HG02973 (cell line): ENCODE measurements around the gene TENT4A.

ENCODE experiments used
- ATAC-seq: cut with Tn5 transposase; IDR thresholded peaks from one replicate; pipeline ENCODE4 v1.9.1; 2021; ENCODE audit warnings: moderate library complexity; ENCODE audit not compliant: unreplicated experiment

TENT4A gene

GRCh38 chr5:6749026-6749716, 35.9 kb downstream of the TENT4A start:
- no peak for ATAC-seq

- ATAC-seq, result no peak
Observed at GRCh38 chr5:6750142-6750840, 37.1 kb downstream of the TENT4A start.

DNA sequence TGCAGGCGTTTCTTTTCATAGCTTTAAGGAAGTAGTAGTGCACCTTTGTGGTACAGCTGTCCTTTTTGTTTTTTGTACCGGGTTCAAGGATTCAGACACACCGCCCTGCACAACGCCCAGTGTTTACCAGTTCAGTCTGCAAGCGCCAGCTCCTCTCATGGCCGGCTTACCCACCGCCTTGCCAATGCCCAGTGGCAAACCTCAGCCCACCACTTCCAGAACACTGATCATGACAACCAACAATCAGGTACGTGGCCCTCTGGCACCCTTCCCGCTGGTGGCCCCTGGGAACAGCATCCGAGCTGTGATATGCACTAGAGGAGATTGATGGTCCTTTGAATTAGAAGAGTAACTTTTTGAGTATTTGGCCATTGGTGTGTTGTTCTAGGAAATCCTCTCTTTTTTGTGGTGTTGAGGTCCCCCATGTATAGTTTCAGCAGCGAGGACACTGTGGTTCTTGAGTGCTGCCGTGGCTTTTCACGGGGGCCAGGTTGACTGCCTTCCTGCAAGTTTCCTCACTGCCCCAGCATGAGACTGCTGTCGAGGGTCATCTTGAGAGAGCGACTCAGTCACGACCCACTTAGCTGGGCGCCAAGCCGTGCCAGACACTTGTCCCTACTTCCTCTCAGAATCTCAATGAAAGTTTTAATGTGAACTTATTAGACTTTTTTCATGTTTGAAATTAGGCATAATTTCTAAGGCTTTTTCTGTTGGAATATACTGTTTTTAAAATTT, 37.9 kb downstream of the TENT4A start:
- no peak for ATAC-seq

GRCh38 chr5:6752236-6752635, 39.0 kb downstream of the TENT4A start:
- ATAC-seq, result no peak

- no peak for ATAC-seq
Observed at GRCh38 chr5:6752782-6753181, 39.5 kb downstream of the TENT4A start.

DNA sequence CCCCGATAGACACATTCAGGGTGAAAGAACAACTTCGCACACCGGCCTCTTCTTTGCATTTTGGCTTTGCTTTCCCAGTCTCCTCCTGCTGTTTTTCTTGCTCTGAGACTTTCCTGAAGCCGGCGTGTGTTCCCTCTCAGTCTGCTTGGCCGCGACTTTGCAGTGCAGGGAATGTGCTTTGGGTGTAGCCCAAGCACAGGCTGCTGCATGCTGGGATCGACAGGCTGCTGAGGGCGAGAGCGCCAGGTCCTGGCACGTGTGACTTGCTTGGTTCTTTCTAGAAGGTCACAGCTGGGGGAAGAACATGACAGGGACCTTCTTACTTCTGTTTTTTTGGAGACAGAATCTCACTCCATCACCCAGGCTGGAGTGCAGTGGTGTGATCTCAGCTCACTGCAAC, 40.6 kb downstream of the TENT4A start:
- no peak for ATAC-seq

DNA sequence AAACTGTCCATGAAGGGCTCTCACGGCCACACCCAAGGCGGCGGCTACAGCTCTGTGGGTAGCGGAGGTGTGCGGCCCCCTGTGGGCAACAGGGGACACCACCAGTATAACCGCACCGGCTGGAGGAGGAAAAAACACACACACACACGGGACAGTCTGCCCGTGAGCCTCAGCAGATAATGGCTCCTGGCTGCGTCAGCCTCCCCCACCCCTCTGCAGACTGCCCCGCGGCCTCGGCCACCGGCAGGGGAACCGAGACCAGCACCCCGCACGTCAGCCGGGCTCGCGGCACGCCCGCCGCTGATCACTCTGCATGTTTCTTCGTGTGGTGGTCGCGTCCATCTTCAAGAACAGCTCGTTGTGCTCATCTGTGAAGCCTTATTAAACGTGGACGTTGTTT, 41.5 kb downstream of the TENT4A start:
- ATAC-seq, result no peak

- ATAC-seq, result no peak
Observed at GRCh38 chr5:6755519-6755918, 42.3 kb downstream of the TENT4A start.

GRCh38 chr5:6755941-6756340, 42.7 kb downstream of the TENT4A start:
- no peak for ATAC-seq

- no peak for ATAC-seq
Observed at GRCh38 chr5:6757414-6757969, 44.3 kb downstream of the TENT4A start.

- ATAC-seq, result no peak
Observed at GRCh38 chr5:6758236-6758635, 45.0 kb downstream of the TENT4A start.

DNA sequence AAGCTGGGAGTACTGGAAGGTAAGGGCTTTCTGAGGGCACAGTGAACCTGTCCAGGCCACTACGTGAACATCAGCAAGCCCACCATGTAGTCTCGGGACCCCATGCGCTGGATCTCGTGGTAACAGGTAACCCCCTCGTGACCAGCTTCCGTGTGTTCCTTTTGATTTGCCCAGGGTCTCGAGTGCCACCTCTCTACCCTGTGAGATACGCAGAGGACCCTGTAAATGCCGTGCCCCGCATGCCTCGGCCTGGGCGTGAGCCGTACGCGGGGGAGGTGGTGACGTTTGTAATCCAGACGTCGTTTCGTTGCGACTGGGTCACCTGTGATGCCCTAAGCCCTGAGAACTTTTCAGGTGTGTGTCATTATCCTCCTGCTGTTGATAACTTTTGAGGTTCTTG, 45.5 kb downstream of the TENT4A start:
- no peak for ATAC-seq

DNA sequence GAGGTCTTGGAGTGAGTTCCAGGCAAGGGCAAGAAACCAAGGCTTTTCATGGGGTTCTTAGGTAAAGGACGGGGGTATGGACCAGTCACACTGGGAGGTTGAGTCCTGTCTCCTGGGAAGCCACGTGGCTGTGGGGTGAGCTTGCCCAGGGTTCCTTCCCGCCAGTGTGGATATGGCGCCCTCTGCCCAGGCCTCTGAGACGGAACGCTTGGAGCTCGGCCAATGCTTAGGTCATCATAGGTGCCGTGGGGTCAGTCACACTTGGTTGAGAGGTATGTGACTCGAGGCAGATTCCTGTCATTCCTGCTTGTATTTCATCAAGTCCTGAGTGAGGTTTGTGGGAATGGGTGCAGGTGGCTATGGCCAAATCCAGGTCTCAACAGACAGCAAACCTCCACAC, 46.2 kb downstream of the TENT4A start:
- ATAC-seq, result no peak

- ATAC-seq, result no peak
Observed at GRCh38 chr5:6759983-6760382, 46.8 kb downstream of the TENT4A start.

DNA sequence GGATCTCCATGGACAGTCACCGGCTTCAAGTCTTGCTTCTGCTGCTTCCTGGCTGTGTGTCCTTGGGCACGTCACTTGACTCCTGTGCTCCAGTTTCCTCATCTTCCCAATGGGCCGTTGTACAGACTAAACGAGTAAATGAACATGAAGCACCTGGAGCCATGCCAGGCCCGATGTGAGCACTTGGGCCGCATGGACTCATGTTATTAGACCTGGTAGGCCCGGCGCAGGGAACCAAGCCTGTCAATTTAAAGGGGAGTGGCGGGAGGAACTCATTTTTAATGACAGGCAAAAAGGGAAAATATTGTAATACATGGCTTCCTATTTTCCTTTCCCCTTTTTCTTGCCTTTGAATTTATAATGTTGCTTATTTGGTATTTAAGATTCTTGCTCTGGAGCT, 47.5 kb downstream of the TENT4A start:
- ATAC-seq, result no peak

GRCh38 chr5:6761333-6761732, 48.1 kb downstream of the TENT4A start:
- ATAC-seq, result no peak

DNA sequence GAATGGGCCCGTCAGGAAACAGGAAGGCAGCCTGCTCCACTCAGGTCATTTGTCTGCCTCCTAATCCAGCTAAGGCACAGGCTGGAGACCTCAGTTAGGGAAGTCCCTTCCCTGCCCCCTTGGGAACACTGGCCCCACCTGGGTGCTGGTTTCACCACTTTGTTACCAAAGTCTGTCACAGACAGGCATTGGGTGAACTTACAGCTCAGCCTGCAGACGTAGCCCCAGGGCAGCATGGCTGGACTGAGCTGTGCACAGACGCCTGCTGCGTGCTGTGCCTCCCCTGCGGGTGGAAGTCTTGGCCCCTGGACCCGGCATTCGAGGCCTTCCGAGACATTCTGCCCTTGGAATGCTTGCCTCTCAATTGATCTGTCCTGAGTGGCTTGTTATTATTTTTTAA, 48.9 kb downstream of the TENT4A start:
- no peak for ATAC-seq

GRCh38 chr5:6762697-6763096, 49.5 kb downstream of the TENT4A start:
- no peak for ATAC-seq

GRCh38 chr5:6763191-6763590, 50.0 kb downstream of the TENT4A start:
- ATAC-seq, result no peak

DNA sequence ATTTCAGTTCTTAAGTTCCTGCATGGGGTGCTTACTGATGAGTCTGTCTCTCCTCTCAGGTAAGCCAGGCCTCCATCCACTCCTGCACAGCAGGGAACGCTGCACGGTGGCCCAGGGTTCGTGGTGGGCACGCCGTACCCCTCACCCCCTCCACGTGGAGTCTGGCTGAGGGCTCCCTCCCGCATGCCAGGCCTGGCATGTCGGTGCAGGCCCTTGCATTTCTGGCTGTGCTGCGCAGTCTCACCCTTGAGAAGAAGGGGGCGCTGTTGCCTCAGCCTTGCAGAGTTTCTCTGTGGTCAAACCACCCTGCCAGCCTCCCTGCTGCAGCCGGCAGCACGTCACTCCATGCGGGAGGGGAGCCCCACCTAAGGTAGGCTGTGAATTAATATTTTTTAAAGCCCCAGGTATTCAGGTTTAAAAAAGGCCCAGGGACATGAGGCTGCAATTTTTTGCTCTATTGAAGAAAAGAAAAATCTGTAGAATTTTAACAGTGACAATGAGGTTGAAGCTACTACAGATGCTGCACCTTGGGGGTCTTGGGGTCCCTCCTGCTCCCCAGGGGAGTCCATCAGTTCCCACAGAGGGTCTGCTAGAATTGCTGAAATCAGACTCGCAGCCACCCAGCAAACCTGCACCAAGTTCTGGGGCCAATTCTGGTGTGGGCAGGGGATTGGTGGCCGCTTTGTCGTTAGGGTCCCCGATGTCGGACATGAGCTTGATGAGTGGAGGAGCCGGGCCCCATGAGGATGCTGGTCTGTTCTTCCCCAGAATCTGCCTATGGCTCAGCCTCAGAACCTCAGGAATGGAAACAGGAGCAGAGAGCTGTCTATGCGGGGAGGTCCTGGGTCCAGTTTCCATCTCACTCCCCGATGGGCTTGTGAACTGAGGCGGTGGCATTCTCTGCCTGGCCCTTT, 52.6 kb downstream of the TENT4A start:
- ATAC-seq, result peak; percentile 76

DNA sequence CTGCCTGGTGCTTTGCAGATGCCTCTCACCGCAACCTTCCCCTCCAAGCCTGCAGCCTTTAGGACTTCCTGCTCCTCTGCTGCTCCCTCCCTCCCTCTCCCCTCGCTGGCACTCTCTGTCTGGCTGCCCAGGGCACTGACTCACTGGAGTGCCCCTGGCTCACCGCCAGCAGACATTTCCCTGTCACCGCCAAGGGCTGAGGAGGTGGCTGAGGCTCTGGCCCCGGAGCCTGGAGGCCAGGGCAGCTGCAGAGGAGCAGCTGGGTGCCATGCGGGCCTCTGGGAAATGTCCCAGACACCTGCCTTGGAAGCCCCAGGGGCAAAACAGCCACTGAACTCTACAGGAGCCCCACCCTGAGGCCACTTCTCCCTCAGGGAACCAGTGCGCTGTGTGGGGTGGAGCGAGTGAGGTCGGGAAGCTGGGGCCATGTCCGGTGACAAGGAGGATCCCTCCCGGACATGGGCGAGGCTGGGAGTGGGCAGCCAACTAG, 53.4 kb downstream of the TENT4A start:
- no peak for ATAC-seq
